Left renal pelvis (tissue), 4 donors: ENCODE results near the gene TMEFF2. TPM values are rescaled to one million over a fixed set of nuclear protein-coding genes. Genes with fewer than 3 reads are reported as not detected.

ENCODE experiments used
- DNase-seq, 4 donors: peaks; one replicate each; pipeline ENCODE4 v3.0.0-alpha.2; 2013; ENCODE audit warnings: low read depth in 4 of 4, low spot score in 3 of 4
- polyA plus RNA-seq, 4 donors: library from polyadenylated mRNA; unstranded; fragments of 120-200 nt; gene quantifications; one replicate each; pipeline ENCODE4 v1.2.1, GENCODE V29; 2013; ENCODE audit not compliant: insufficient read length in 4 of 4

TMEFF2 gene
- polyA plus RNA-seq, 4 donors, result 5.7 to 20.9 (median 11.2) TPM

- no peak for DNase-seq
Observed at GRCh38 chr2:192184349-192184748, 10.4 kb downstream of the TMEFF2 start.

DNA sequence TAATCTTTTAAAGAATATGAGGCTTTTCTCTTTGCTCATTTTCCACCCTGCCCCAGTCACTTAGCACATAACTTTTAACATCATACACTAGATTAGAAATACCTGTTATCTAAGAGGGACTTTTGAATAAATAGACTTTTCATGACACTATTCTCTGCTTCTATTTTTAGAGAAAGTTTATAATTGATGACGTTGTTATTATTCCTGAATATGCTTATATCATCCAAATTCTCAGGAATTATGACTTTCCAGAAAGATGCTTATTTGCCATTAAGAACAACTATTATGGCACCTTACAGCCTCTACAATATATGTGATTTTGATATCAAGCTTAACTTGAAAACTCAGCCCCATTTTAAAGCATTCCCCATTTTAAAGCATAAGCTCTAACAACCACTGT lies 11.4 kb downstream of the TMEFF2 start:
- no peak for DNase-seq

GRCh38 chr2:192166946-192167345 lies 27.8 kb downstream of the TMEFF2 start:
- DNase-seq, result no peak

DNA sequence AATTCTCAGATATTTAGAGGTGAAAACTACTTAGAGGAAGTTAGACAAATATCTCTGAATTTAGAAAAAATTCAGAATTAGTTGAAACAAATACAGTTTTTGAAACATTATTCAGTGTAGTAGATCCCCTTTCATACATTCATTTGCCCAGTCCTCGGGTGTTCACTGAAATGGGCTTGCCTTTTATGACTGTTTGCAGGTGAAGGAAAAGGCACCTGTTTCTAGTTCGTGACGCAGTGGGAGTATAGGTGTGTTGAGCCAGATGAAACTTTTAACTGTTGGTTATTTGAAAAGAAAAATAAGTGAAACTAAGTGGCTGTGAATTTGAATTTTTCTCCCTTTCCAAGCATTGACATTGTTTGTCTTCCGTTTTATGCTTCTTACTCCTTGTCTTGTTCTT lies 28.9 kb downstream of the TMEFF2 start:
- DNase-seq, result no peak

DNA sequence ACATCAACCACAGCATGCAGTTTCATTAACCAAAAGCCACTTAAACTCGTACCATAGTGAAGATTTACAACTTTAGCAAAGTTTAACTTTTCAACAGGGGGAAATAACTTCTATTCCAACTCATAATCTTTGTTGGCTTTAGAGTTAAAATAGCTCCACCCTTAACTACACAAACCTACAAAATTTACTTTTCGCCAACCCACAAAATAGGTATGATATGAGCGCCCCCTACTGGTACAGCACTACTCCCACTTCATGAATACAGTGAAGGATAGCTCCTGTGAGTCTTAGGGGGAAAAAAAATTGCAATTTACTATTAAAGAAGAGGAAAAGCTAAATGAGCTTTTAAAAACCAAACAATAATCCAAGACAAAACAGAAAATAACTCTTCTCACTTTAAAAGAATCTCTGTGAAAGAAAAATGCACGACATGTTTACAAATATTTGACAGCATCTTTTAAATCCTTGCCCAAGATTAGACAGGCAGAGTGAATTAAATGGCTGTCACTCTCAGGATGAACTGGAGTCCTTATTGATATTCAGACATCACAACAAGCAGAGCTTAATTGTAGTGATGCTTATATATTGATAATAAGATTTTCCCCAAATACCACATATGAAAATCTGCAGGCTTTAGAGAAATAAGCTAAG lies 32.2 kb downstream of the TMEFF2 start:
- DNase-seq, result peak in 3 of 4 donors; percentile 48 to 64 (median 52)

GRCh38 chr2:192161656-192162290 lies 33.0 kb downstream of the TMEFF2 start:
- DNase-seq, result no peak

- DNase-seq, result no peak
Observed at GRCh38 chr2:192159736-192160135, 35.0 kb downstream of the TMEFF2 start.

- no peak for DNase-seq
Observed at GRCh38 chr2:192159208-192159607, 35.5 kb downstream of the TMEFF2 start.

DNA sequence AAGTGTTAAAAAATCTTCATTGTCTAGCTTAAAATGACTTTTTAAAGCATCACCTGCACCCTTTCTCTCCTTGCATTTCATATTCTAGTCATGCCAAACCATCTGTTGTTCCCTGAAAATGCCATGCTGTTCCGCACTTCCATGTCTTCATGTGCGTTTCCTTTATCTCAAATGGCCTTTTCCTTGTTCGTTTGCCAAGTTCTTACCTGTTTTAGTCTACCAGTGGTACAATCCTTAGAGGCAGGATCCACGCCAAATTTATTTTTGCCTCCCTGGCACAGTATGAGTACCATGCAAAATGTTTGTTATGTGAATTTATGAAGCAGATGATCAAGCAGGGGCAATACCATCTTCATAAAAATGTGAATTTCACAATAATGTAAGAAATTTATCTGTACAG lies 37.0 kb downstream of the TMEFF2 start:
- DNase-seq, result no peak

GRCh38 chr2:192155511-192156118 lies 39.1 kb downstream of the TMEFF2 start:
- DNase-seq, result no peak

GRCh38 chr2:192153561-192153960 lies 41.2 kb downstream of the TMEFF2 start:
- DNase-seq, result no peak

DNA sequence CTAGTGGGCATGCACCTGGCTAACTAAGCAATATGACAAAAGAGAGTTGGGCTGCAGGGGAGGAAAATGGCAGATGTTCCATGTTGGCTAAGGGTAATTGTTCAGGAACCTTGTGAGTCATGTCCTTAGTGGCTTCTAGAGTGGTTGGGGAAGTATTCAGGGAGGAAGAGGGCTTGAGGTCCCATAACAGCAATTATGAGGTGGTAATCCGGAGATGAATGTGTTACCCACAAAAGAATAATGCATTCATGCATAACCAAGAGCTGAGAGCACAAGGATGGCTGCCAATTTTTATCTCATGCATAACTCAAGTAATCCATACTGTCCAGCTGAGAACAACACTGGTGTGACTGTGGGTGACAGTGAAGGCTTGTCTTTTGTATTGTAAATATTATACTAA lies 42.9 kb downstream of the TMEFF2 start:
- DNase-seq, result no peak

- no peak for DNase-seq
Observed at GRCh38 chr2:192150166-192150565, 44.6 kb downstream of the TMEFF2 start.

GRCh38 chr2:192148620-192149321 lies 46.0 kb downstream of the TMEFF2 start:
- peak in 1 of 4 donors; percentile 17 for DNase-seq

- DNase-seq, result no peak
Observed at GRCh38 chr2:192148241-192148619, 46.5 kb downstream of the TMEFF2 start.

DNA sequence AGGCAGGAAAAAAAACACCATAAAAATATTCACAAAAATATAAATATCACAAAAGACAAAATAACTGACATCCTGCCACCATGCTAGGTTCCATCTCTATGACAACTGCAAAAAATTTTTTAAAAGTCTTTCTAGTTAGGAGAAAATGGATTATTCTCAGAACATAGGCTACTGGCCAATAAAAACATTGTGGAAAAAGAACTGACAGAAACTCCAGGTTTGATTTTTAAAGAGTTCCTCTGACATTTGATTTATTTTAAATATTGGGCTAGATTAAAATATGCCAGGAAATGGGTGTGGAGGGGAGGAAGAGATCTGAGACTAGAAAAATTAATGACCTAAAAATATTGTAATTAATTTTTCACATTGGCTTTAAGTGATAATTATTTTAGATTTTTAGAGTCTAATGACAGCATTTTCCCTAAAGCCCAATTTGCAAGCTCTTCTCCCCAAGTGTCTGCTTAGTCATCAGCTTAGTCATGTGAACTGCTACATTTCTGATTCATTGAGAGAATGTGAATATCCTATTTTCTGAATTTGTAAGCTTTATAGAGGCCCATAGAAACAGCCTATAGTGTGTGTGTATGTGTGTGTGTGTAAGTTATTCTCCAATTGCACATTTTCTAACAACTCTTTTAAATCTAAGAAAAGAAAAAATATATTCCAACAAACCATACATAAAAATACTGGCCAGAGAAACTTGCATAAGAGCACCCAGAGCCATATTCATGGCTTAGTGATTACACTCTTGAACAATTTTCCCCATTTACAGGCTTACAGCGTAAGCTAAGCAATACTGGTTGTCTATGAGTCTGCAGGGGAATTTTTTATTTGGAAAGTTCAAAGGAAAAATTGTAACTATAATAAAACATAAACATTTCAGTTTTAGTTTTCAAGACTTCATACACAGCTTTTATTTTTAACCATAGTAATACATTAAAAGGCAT lies 48.4 kb downstream of the TMEFF2 start:
- no peak for DNase-seq

DNA sequence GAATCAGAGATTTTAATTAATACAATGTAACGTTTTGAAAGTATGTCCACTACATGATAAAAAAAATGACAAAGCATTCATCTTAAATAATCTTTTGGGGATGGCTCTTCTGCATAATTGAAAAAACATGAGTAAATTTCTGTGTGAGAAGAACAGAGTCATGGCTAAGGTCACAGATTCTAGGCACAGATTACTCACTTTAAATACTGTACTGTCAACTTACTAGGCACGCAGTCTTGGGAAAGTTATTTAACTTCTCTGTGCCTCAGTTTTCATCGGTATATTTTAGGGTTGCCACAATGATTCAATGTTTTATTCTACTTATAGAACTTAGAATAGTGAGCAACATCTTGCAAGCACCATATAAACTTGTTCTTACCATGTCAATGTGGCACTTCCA lies 49.2 kb downstream of the TMEFF2 start:
- no peak for DNase-seq

GRCh38 chr2:192140236-192140839 lies 54.4 kb downstream of the TMEFF2 start:
- no peak for DNase-seq

DNA sequence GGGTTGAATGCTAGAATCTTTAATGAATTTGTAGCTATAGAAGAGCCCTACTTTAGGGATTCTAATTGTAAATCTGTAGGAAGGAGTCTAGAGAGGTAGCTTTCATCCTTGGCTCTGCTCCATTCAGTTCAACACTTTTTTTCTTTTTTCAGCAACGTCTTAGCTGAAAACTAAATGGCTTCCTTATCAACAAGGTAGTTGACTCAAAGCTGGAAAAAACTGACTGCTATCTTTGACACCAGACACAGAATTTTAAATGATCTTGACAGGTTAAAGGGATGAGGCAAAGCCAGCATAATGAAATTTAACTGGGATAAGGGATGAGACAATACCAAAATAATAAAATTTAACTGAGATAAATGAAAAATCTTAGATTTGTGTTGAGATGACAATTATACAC lies 54.9 kb downstream of the TMEFF2 start:
- no peak for DNase-seq

DNA sequence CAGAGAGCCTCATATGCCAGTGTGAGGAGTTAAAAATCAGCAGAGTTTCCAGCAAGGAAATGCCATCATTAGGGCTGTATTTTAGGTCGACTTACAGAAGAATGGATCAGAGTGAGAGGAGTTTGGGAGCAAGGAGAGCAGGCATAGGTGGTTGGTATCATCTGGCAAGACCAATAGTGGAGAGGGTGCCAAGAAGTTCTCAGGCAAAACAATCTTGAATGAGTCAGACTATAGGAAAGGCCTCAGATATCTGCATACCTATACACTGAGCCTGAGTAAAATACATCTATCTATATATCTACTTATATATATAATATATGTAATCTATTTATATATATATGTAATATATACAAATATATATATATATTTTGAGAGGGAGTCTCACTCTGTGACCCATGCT lies 57.3 kb downstream of the TMEFF2 start:
- no peak for DNase-seq
